SH-SY5Y (cell line): ENCODE data around the gene SERINC5.

ENCODE experiments used
- GATA2 ChIP-seq: IDR thresholded peaks from 2 replicates; pipeline ENCODE4 v1.6.1; 2011; ENCODE audit warnings: mild to moderate bottlenecking, low read depth, low read length
- GATA3 ChIP-seq: IDR thresholded peaks from 2 replicates; pipeline ENCODE4 v1.6.1; 2011; ENCODE audit warnings: low read depth, mild to moderate bottlenecking, low read length, moderate library complexity

GRCh38 chr5:80149161-80149609, 106.7 kb downstream of the SERINC5 start:
- TF ChIP-seq GATA2 (no peak), GATA3 (no peak)
